Colonic mucosa (tissue), 4 donors: ENCODE results near the gene ZNF22. TPM values are rescaled to one million over a fixed set of nuclear protein-coding genes. Genes with fewer than 3 reads are reported as not detected.
A peak's percentile ranks its signal among the peaks of the same experiment; 100 is the strongest.

ENCODE experiments used
- DNase-seq: peaks from one replicate; pipeline ENCODE4 v3.0.0-alpha.2; 2020
- H3K27ac ChIP-seq: fragments of 200-600 bp; one replicate; pipeline ENCODE4 v1.8.0; 2021
- H3K27me3 ChIP-seq: fragments of 200-600 bp; one replicate; pipeline ENCODE4 v1.8.0; 2021
- H3K36me3 ChIP-seq: fragments of 200-600 bp; one replicate; pipeline ENCODE4 v1.8.0; 2021
- H3K4me1 ChIP-seq: fragments of 200-600 bp; one replicate; pipeline ENCODE4 v1.8.0; 2021; ENCODE audit warnings: mild to moderate bottlenecking
- H3K4me3 ChIP-seq: fragments of 200-600 bp; one replicate; pipeline ENCODE4 v1.8.0; 2021
- H3K9ac ChIP-seq, 2 donors: one replicate each; pipeline ENCODE4 v1.7.0; 2013; ENCODE audit warnings: control low read depth in 2 of 2, low read depth in 2 of 2, low read length in 2 of 2
- H3K9me3 ChIP-seq: fragments of 200-600 bp; one replicate; pipeline ENCODE4 v1.8.0; 2021
- intact Hi-C: fragments of 100-400 bp; cut with DNase I; formaldehyde crosslinking; loops from one replicate; pipeline ENCODE4 v1.14.1; 2022
- total RNA-seq, 2 donors: library from RNA; stranded (reverse); fragmentation: NEBNext Ultra II Directional in 1 of 2; extraction: Animal tissue kit (Norgen Biotek cat#: 25700) in 1 of 2; gene quantifications; one replicate each; pipeline ENCODE4 v1.2.1, GENCODE V29; 2021
- TF ChIP-seq, protein P1 (sequence below): fragments of 200-600 bp; IDR thresholded peaks from one replicate; pipeline ENCODE4 v1.8.0; 2022; ENCODE audit warnings: antibody characterized with exemption, mild to moderate bottlenecking
- donor health status: healthy.
- donor health status: DM: no; HTN: no; CAD: no.
- donor health status: DM: no; HTN: no; CAD: no.

ZNF22 gene
- total RNA-seq, 2 donors from 2014 or later, result 16.5 to 17.3 TPM

DNA sequence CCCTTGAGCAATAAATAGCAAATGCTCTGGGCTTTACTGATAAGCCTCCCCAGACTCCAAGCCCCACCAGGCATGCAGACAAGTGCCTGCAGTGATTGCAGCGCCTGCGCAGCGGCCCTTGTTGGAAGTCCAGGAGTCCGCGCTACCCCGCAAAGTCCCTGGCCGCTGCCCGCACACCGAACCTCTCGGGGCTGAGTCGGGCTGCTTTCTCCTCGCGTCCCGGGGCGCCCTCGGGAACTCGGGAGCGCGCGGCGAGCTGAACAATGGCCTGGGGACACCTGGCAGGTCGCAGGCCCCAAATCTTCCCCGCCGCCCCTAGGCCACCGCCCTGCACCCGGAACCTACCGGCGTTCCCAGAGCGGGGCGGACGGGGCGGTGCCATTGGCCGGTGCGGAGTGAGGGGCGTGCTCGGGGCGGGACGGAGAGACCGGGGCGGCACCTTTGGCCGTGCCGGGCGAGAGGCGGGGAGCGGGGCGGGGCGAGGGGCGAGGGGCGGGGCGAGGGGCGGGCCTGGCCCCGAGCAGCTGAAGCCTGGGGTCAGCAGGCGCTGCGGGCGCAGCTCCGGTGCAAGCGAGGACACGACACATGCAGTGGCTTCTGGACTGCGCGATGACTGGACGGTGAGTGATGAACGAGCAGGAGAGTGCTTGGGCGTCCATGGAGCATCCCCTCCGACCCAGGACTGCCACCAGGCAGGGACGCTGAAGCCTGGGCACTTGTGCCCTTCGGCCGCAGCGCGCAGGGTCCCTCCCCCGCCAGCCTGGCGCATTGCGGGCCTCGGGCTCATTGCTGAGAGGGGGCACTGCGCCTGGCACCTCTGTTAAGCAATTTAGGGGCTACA lies 41.3 kb upstream of the ZNF22 start, which contains the start of gene RASSF4:
Gene RASSF4, plus strand, starts transcription at position 556 of the 841 bp plus-strand sequence. CDS start 10,401 bp downstream, outside the sequence.
- Histone ChIP-seq H3K27ac (peak within 1 kb of the TSS; percentile 74), H3K4me1 (peaks cover 4% of the 10 kb centered on the region), H3K4me3 (peak within 1 kb of the TSS; percentile 75), H3K36me3 (no peaks in the 10 kb centered on the region), H3K9me3 (no peaks in the 10 kb centered on the region), H3K27me3 (no peaks in the 10 kb centered on the region), H3K9ac (peak within 1 kb of the TSS; percentile 90)
- intact Hi-C loops, result no loop called here
- TF ChIP-seq, protein P1, sequence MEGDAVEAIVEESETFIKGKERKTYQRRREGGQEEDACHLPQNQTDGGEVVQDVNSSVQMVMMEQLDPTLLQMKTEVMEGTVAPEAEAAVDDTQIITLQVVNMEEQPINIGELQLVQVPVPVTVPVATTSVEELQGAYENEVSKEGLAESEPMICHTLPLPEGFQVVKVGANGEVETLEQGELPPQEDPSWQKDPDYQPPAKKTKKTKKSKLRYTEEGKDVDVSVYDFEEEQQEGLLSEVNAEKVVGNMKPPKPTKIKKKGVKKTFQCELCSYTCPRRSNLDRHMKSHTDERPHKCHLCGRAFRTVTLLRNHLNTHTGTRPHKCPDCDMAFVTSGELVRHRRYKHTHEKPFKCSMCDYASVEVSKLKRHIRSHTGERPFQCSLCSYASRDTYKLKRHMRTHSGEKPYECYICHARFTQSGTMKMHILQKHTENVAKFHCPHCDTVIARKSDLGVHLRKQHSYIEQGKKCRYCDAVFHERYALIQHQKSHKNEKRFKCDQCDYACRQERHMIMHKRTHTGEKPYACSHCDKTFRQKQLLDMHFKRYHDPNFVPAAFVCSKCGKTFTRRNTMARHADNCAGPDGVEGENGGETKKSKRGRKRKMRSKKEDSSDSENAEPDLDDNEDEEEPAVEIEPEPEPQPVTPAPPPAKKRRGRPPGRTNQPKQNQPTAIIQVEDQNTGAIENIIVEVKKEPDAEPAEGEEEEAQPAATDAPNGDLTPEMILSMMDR, result no peak
- DNase-seq, result peak; percentile 97

DNA sequence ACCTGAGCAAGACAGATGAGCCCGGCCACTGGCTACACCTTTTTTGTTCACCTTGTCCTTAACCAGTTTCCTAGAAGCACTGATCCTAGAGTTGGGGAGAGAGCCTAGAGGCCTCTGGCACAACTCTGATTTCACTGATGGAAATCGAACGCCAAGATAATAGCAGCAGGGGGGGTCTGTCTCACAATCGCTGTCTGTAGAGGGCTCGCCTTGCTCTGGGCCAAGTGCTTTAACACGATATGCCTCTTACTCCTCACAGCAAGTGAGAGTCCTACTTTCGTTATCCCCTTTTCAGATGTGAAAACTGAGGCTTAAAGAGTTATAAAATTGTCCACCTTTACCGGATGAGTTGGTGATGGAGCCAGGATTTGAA lies 40.6 kb upstream of the ZNF22 start:
- Histone ChIP-seq H3K27ac (peak overlapping the region; percentile 74), H3K4me3 (peak overlapping the region; percentile 75), H3K9me3 (no peaks in the 10 kb centered on the region), H3K36me3 (no peaks in the 10 kb centered on the region), H3K27me3 (no peaks in the 10 kb centered on the region), H3K9ac (peak overlapping the region; percentile 68 to 90), H3K4me1 (peaks cover 4% of the 10 kb centered on the region)
- TF ChIP-seq, protein P1, result no peak
- intact Hi-C loops, result no loop called here
- DNase-seq, result no peak

DNA sequence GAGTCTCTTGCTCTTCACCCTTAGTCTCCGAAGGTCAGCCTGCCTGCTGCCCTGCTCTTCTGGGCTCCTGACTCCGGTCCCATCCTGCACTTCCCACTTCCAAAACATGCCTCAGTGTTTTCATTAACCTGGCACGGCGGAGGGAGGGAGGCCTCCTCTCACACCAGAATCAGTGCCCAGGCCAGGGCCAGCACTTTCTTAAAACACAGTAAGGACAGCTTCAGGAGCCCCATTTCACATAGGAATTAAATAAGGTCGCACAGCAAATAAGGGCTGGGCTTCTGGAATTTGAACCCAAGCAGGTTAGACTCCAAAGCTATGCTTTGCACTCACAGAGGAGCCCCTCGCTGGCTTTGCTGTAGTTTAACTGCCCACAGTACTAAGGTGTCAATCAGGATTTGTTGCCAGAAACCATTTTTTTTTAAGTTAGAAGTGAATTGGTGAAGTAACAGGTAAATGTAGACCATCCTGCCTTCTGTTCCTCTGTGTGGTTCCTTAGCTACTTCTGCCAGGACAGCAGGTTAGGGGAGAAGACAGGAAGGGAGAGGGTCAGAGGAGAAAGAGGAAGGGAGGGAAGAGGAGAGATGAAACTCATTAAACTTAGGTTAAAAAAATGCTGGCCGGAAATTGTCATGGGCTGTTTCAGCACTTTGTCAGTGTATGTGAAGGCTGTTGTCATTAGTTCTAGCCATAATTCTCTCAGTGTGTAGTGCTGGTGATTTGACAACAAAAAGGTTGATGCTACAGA lies 40.1 kb upstream of the ZNF22 start:
- Histone ChIP-seq H3K9ac (peak overlapping the region; percentile 68 to 90), H3K36me3 (no peaks in the 10 kb centered on the region), H3K27ac (peak overlapping the region; percentile 34), H3K4me3 (peak overlapping the region; percentile 75), H3K4me1 (peaks cover 4% of the 10 kb centered on the region), H3K9me3 (no peaks in the 10 kb centered on the region), H3K27me3 (no peaks in the 10 kb centered on the region)
- peak; percentile 29 for DNase-seq
- intact Hi-C loops, result no loop called here
- TF ChIP-seq, protein P1, result no peak

DNA sequence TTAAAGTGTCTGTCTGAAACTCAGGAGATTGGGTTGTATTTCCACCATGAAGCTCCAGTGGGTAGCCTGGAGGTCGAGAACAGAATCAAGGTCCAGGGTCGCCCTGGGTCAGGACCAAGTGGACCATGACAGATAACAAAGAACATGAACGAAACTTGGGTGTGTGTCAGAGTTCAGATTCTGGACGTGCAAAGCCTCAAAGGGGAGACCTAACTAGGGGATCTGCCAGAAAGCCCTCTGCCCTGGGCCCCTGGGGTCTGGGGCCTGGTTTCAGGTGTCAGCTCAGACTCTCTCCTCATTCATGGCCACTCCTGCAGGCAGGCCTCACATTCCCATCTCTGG lies 39.5 kb upstream of the ZNF22 start:
- H3K4me3 ChIP-seq, result no peak overlapping the region
- TF ChIP-seq, protein P1, result no peak
- intact Hi-C loops, result no loop called here
- H3K9me3 ChIP-seq, result no peaks in the 10 kb centered on the region
- H3K36me3 ChIP-seq, result no peaks in the 10 kb centered on the region
- peak; percentile 17 for DNase-seq
- H3K9ac ChIP-seq, result peak overlapping the region in 1 of 2 donors; percentile 90
- H3K27me3 ChIP-seq, result no peaks in the 10 kb centered on the region
- H3K27ac ChIP-seq, result peak overlapping the region; percentile 34
- H3K4me1 ChIP-seq, result peaks cover 4% of the 10 kb centered on the region

DNA sequence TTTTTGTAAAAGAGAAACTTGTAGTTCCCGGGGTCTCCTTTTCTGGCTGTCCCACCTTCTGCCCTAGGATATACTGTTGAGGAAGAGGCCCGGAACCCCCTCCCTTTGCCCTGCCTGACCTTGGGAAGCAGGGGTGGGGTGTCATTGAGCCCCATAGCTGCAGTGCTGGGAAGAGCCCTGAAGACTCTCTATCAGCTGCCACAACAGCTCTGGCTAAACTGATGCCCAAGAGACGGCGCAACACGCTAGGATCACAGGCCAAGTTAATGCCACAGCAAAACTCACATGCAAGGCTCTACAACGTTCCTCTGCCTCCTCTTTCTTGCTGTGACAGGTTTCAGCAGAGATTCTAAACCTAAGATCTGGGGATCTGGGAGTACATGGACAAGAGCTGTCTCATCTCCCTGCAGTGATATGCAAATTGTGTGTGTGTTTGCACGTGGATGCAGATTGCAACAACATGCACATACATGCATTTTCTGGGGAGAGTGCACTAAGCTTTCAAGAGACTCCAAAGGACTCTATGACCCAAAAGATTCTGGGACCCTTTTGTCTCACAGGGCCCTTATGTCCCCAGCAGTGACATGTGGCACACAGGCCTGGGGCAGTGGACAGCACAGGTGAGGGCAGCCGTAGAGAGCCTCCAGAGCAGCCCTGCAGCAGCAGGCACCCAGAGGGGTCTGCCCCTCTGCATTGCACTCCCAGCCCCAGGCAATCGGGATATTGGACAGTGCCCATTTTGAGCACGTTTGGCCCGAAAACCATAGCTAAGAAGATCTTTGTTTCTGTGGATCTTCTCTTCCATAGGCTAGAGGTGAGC lies 38.6 kb upstream of the ZNF22 start:
- H3K27me3 ChIP-seq, result no peaks in the 10 kb centered on the region
- no peaks in the 10 kb centered on the region for H3K36me3 ChIP-seq
- TF ChIP-seq, protein P1, result no peak
- intact Hi-C loops, result no loop called here
- no peak overlapping the region for H3K4me3 ChIP-seq
- no peak overlapping the region for H3K9ac ChIP-seq
- no peaks in the 10 kb centered on the region for H3K9me3 ChIP-seq
- peaks cover 4% of the 10 kb centered on the region for H3K4me1 ChIP-seq
- no peak overlapping the region for H3K27ac ChIP-seq
- DNase-seq, result peak; percentile 17
